Hepatocyte (in vitro differentiated cells): ENCODE results near the gene FILIP1.

ENCODE experiments used
- EZH2 ChIP-seq: fragments of 200-600 bp; sonication (generic); IDR thresholded peaks from 2 replicates; pipeline ENCODE4 v1.6.1; 2016; ENCODE audit warnings: antibody characterized with exemption, mild to moderate bottlenecking, borderline replicate concordance
- EZH2phosphoT487 ChIP-seq: fragments of 200-600 bp; sonication (generic); IDR thresholded peaks from one replicate; pipeline ENCODE4 v1.6.1; 2018; ENCODE audit warnings: antibody characterized with exemption, mild to moderate bottlenecking, low read depth, moderate library complexity; ENCODE audit not compliant: unreplicated experiment, severe bottlenecking
- TF ChIP-seq, protein P1 (sequence below): fragments of 200-600 bp; sonication (generic); IDR thresholded peaks from 2 replicates; pipeline ENCODE4 v1.5.1; 2016; ENCODE audit warnings: antibody characterized with exemption, mild to moderate bottlenecking; ENCODE audit not compliant: poor library complexity

DNA sequence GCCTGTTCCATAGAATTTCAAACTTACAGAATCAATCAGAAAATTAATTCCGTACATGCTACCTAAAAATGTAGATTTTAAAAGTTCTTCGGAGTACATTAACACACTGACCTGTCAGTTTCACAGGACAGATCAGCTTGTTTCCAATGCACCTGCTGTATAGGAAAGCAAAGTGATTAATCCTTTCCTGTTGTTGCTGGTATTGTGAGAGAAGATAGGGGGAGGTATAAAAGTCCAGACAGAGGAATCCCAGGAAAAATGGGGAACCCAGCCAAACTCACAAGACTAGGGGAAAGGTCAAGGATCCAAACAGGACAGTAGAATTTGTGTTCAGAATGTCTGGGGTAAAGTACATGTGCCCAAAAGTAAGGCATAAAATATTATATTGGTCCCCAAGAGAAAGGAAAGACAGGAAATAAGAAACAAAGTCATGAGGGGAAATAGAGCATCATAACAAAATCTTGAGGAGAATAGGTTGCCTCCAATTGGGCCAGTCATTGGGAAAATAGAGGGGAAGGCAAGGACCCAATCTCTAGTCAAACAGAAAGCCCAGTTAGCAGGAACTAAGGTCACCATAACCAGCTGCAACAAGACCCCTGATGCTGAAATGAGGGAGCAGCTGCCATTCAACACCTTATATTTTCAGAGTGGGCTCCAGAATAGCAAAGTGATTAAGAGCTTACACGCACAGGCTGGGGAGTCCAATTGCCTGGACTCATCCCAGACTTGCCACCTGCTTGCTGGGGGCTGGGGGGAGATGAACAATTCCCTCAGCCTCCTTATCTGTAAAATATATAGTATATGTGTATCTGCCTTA is 10.3 kb downstream of the FILIP1 start:
- TF ChIP-seq EZH2 (no peak), EZH2phosphoT487 (no peak)
- TF ChIP-seq, protein P1, sequence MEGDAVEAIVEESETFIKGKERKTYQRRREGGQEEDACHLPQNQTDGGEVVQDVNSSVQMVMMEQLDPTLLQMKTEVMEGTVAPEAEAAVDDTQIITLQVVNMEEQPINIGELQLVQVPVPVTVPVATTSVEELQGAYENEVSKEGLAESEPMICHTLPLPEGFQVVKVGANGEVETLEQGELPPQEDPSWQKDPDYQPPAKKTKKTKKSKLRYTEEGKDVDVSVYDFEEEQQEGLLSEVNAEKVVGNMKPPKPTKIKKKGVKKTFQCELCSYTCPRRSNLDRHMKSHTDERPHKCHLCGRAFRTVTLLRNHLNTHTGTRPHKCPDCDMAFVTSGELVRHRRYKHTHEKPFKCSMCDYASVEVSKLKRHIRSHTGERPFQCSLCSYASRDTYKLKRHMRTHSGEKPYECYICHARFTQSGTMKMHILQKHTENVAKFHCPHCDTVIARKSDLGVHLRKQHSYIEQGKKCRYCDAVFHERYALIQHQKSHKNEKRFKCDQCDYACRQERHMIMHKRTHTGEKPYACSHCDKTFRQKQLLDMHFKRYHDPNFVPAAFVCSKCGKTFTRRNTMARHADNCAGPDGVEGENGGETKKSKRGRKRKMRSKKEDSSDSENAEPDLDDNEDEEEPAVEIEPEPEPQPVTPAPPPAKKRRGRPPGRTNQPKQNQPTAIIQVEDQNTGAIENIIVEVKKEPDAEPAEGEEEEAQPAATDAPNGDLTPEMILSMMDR = no peak
